ENCODE results near the gene UCK2. TPM values are rescaled to one million over a fixed set of nuclear protein-coding genes. Genes with fewer than 3 reads are reported as not detected.

The UCK2 gene
- total and polyA plus RNA-seq, 9 of the 15 experiments (the other 6 are each of a cell fraction or from before 2014, with no cell fraction given): 71.6 to 145 (median 95.8) TPM

GRCh38 chr1:165960881-165961280 lies 133.5 kb downstream of the UCK2 start:
- BruUV-seq (replicated peaks): no TSS peak
- 0% methylated on average over 2 of the region's 2 CpGs for WGBS (ENCODE audit: insufficient coverage, low coverage, missing lambda C conversion rate)
- in situ Hi-C loops (cut with MboI): no loop called here

More at GRCh38 chr1:165960881-165961280, 133.5 kb downstream of the UCK2 start:
- no peak for ATAC-seq
- H3K4me3 ChIP-seq: no peak overlapping the region
- H4K20me1 ChIP-seq (replicated peaks; ENCODE audit: control insufficient read depth, insufficient read depth, low read length): no peaks in the 10 kb centered on the region
- H3K79me2 ChIP-seq (ENCODE audit: control insufficient read depth, insufficient read depth, low read length): no peaks in the 10 kb centered on the region
- no peak for FAIRE-seq
- no peak for DNase-seq (ENCODE audit: extremely low read depth in 1 of 4, low spot score in 3 of 4)
- intact Hi-C loops (cut with micrococcal nuclease): no loop called here
- TF ChIP-seq ZNF232 (CRISPR knock-in tag; IDR thresholded peaks at IDR 0.05) (no peak), ZNF717 (CRISPR knock-in tag; IDR thresholded peaks at IDR 0.05) (no peak), PURB (CRISPR knock-in tag; IDR thresholded peaks at IDR 0.05; ENCODE audit: low read depth) (no peak), TOE1 (IDR thresholded peaks at IDR 0.05; ENCODE audit: borderline replicate concordance) (no peak), TOE1 (CRISPR knock-in tag; IDR thresholded peaks at IDR 0.05; ENCODE audit: borderline replicate concordance, low read depth) (no peak), HMG20A (CRISPR knock-in tag; conservative IDR thresholded peaks at IDR 0.05) (no peak), ATF2 (CRISPR knock-in tag; IDR thresholded peaks at IDR 0.05) (no peak), MXD1 (CRISPR knock-in tag; IDR thresholded peaks at IDR 0.05; ENCODE audit: borderline replicate concordance, poor library complexity, severe bottlenecking) (no peak), ARNT (IDR thresholded peaks at IDR 0.05) (no peak), THRB (CRISPR knock-in tag; conservative IDR thresholded peaks at IDR 0.05) (no peak), CBFA2T2 (conservative IDR thresholded peaks at IDR 0.05) (no peak)
- H3K27me3 ChIP-seq (ENCODE audit: control insufficient read depth in 2 of 2, insufficient read depth in 2 of 2, low read length in 2 of 2): no peaks in the 10 kb centered on the region; a peak in 1 of 5 replicates
- H3K27ac ChIP-seq (ENCODE audit: extremely low read depth, low read depth, low read length): no peak overlapping the region
- ChIA-PET POLR2A (no interaction called here), CTCF (ENCODE audit: low intra/inter-chr PET ratio) (no interaction called here)
- H3K9me3 ChIP-seq (replicated peaks; ENCODE audit: control insufficient read depth, insufficient read depth, low read depth, low read length): no peaks in the 10 kb centered on the region
- no peak overlapping the region for H2AFZ ChIP-seq (ENCODE audit: low read depth, low read length)
- H3K36me3 ChIP-seq (ENCODE audit: control insufficient read depth, insufficient read depth, low read length): no peaks in the 10 kb centered on the region
- H3K9ac ChIP-seq (ENCODE audit: insufficient read depth in 1 of 2, low read depth in 2 of 2, low read length in 2 of 2): no peak overlapping the region
- no peaks in the 10 kb centered on the region for H3K9me1 ChIP-seq (ENCODE audit: control insufficient read depth, insufficient read depth, low read length)
- no peak overlapping the region for H3K4me2 ChIP-seq (ENCODE audit: insufficient read depth, low read length)
- no peaks in the 10 kb centered on the region for H3K4me1 ChIP-seq (replicated peaks in 1 of 2; ENCODE audit: control insufficient read depth in 2 of 2, insufficient read depth in 2 of 2, low read length in 2 of 2)

Other genes with a start within 250 kb of the UCK2 start
- 69.9 and 70.7 TPM in 2 replicates for gene MGST3, start 196.4 kb upstream of the UCK2 start, total RNA-seq (2014; rRNA removed)
- 92.8 and 95.1 TPM in 2 replicates for gene MGST3, start 196.4 kb upstream of the UCK2 start, total RNA-seq (2014; rRNA removed; fragmentation: Illumina TruSeq; extraction: Trizol)
- 99.5 and 105 TPM in 2 replicates for gene MGST3, start 196.4 kb upstream of the UCK2 start, total RNA-seq (2015; rRNA removed; fragmentation: Illumina TruSeq; extraction: Trizol)
- 77.0 and 82.0 TPM in 2 replicates for gene MGST3, start 196.4 kb upstream of the UCK2 start, total RNA-seq (2021)
- gene MGST3, start 196.4 kb upstream of the UCK2 start, polyA plus RNA-seq (2011; rRNA removed): 109 and 112 TPM in 2 replicates
- gene MGST3, start 196.4 kb upstream of the UCK2 start, polyA plus RNA-seq (2014; fragmentation: Illumina TruSeq; extraction: Trizol): 82.0 and 98.7 TPM in 2 replicates
- gene MGST3, start 196.4 kb upstream of the UCK2 start, polyA plus RNA-seq (2014; fragmentation: Nextera tagmentation; extraction: Ambion mirVana): 100 to 1,000 TPM; 255 to 287 TPM
- gene MGST3, start 196.4 kb upstream of the UCK2 start, polyA plus RNA-seq (2014; rRNA removed): 121 and 157 TPM in 2 replicates
- 29.7 and 46.4 TPM in 2 replicates for gene ALDH9A1, start 129.1 kb upstream of the UCK2 start, total RNA-seq (2014; rRNA removed)
- 38.6 and 43.3 TPM in 2 replicates for gene ALDH9A1, start 129.1 kb upstream of the UCK2 start, total RNA-seq (2014; rRNA removed; fragmentation: Illumina TruSeq; extraction: Trizol)
- gene ALDH9A1, start 129.1 kb upstream of the UCK2 start, total RNA-seq (2015; rRNA removed; fragmentation: Illumina TruSeq; extraction: Trizol): 38.1 and 39.2 TPM in 2 replicates
- 36.7 and 40.5 TPM in 2 replicates for gene ALDH9A1, start 129.1 kb upstream of the UCK2 start, total RNA-seq (2021)
- 42.6 and 54.3 TPM in 2 replicates for gene ALDH9A1, start 129.1 kb upstream of the UCK2 start, polyA plus RNA-seq (2011; rRNA removed)
- 40.5 and 42.6 TPM in 2 replicates for gene ALDH9A1, start 129.1 kb upstream of the UCK2 start, polyA plus RNA-seq (2014; fragmentation: Illumina TruSeq; extraction: Trizol)
- gene ALDH9A1, start 129.1 kb upstream of the UCK2 start, polyA plus RNA-seq (2014; fragmentation: Nextera tagmentation; extraction: Ambion mirVana): 10 to 100 TPM; 26.5 to 35.0 TPM
- gene ALDH9A1, start 129.1 kb upstream of the UCK2 start, polyA plus RNA-seq (2014; rRNA removed): 31.0 and 32.7 TPM in 2 replicates
- gene TMCO1, start 58.7 kb upstream of the UCK2 start, total RNA-seq (2014; rRNA removed): 69.3 and 92.7 TPM in 2 replicates
- gene TMCO1, start 58.7 kb upstream of the UCK2 start, total RNA-seq (2014; rRNA removed; fragmentation: Illumina TruSeq; extraction: Trizol): 175 and 184 TPM in 2 replicates
- gene TMCO1, start 58.7 kb upstream of the UCK2 start, total RNA-seq (2015; rRNA removed; fragmentation: Illumina TruSeq; extraction: Trizol): 151 and 166 TPM in 2 replicates
- 142 and 163 TPM in 2 replicates for gene TMCO1, start 58.7 kb upstream of the UCK2 start, total RNA-seq (2021)
- gene TMCO1, start 58.7 kb upstream of the UCK2 start, polyA plus RNA-seq (2011; rRNA removed): 230 and 276 TPM in 2 replicates
- 184 and 213 TPM in 2 replicates for gene TMCO1, start 58.7 kb upstream of the UCK2 start, polyA plus RNA-seq (2014; fragmentation: Illumina TruSeq; extraction: Trizol)
- 100 to 1,000 TPM; 412 to 561 TPM for gene TMCO1, start 58.7 kb upstream of the UCK2 start, polyA plus RNA-seq (2014; fragmentation: Nextera tagmentation; extraction: Ambion mirVana)
- gene TMCO1, start 58.7 kb upstream of the UCK2 start, polyA plus RNA-seq (2014; rRNA removed): 123 and 126 TPM in 2 replicates

Measured in K562 (cell line).